T-helper 17 cell (primary cell): ENCODE data around the gene EPHB2. TPM values are rescaled to one million over a fixed set of nuclear protein-coding genes. Genes with fewer than 3 reads are reported as not detected.

Experiments
- ATAC-seq: fragments of 150-1000 bp; cut with Tn5 transposase; 2 replicates; pipeline ENCODE4 v1.10.0; 2021; ENCODE audit warnings: mild to moderate bottlenecking, moderate library complexity
- DNase-seq, 3 donors: peaks; one replicate each; pipeline versions ENCODE4 v3.0.0 to v3.0.0-alpha.2; 2020 to 2021
- H3K9me3 ChIP-seq: one replicate; pipeline ENCODE4 v1.7.0; 2013; ENCODE audit warnings: low read length, mild to moderate bottlenecking; ENCODE audit not compliant: control insufficient read depth, poor library complexity, severe bottlenecking
- H3K27ac Mint-ChIP-seq: one replicate; pipeline ENCODE4 v1.8.0; 2022; ENCODE audit warnings: mild to moderate bottlenecking, moderate library complexity, mixed read lengths
- H3K27me3 Mint-ChIP-seq: one replicate; pipeline ENCODE4 v1.8.0; 2022; ENCODE audit warnings: mixed read lengths
- H3K36me3 Mint-ChIP-seq: one replicate; pipeline ENCODE4 v1.8.0; 2022; ENCODE audit warnings: low read depth, mixed read lengths
- H3K4me1 Mint-ChIP-seq: one replicate; pipeline ENCODE4 v1.8.0; 2022; ENCODE audit warnings: mild to moderate bottlenecking, mixed read lengths
- H3K4me3 Mint-ChIP-seq: one replicate; pipeline ENCODE4 v1.8.0; 2022; ENCODE audit warnings: mild to moderate bottlenecking, moderate library complexity, mixed read lengths
- total RNA-seq, 4 donors: library from RNA in 2 of 4; stranded (reverse) in 2 of 4; gene quantifications; one replicate each; pipeline ENCODE4 v1.2.3 and lab custom pipeline; 2022 to 2026

EPHB2 gene
- total RNA-seq, 2 donors from 2014 or later: 0.15 TPM; not detected in 1

DNA sequence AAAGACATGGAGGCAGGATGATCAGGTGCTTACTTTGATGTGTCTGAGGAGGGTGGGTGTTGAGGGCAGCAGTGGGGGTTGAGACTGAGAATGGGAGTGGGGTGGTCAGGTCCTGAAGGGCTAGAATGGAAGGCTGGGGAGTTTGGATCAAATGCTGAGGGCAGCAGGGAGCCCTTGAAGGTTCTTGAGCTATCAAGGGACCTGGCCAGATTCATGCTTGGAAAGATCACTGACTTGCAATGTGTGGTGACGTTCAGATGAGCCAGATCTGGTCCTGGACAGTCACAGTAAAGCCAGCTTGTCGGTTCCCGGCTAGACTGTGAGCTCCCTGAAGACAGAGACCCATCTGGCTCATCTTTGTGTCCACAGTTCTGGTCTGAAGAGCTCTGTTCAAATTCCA lies 3.8 kb downstream of the EPHB2 start:
- Mint-ChIP-seq H3K36me3 (no peaks in the 10 kb centered on the region), H3K4me1 (peaks cover 12% of the 10 kb centered on the region), H3K27me3 (peaks cover 56% of the 10 kb centered on the region), H3K4me3 (no peak overlapping the region), H3K27ac (no peak overlapping the region)
- no peak for ATAC-seq
- no peak for DNase-seq
- H3K9me3 ChIP-seq: no peaks in the 10 kb centered on the region

DNA sequence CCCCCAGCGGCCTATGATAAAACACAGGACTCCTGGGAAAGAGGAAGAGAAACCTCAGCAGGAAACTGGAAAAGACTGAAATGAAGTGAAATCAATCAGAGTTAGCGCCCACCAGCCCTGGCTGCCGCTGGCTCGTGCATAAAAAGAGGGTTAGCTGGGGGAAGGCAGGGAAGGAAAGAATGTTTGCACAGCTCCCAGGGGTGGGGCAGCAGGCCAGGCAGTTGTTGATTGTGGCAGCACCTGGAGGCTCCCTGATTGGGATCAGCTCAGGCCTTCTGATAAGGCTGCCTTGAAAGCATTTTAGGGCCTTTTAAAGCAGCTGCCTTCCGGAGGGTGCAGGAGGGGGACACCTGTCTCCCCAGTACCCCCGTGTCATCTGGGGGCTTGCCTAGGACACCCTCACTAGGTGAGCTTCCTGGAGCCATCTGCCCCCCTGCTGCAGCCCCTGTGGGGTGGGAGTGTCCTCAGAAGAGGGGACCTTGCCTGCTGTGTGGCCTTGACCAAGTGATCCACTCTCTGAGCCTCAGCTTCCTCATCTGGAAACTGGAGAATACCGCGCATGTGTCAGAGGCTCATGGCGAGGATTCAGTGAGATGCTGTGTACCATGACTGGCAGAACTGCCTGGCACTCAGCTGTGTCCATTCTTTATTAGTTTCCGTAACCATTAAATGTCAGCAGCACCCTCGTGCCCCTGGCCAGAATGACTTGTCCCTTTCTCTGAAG lies 6.6 kb downstream of the EPHB2 start:
- H3K36me3 Mint-ChIP-seq: no peaks in the 10 kb centered on the region
- DNase-seq (no peak), ATAC-seq (no peak)
- H3K9me3 ChIP-seq: no peaks in the 10 kb centered on the region
- no peak overlapping the region for H3K27ac Mint-ChIP-seq
- peaks cover 54% of the 10 kb centered on the region for H3K27me3 Mint-ChIP-seq
- H3K4me1 Mint-ChIP-seq: peaks cover 2% of the 10 kb centered on the region
- no peak overlapping the region for H3K4me3 Mint-ChIP-seq

DNA sequence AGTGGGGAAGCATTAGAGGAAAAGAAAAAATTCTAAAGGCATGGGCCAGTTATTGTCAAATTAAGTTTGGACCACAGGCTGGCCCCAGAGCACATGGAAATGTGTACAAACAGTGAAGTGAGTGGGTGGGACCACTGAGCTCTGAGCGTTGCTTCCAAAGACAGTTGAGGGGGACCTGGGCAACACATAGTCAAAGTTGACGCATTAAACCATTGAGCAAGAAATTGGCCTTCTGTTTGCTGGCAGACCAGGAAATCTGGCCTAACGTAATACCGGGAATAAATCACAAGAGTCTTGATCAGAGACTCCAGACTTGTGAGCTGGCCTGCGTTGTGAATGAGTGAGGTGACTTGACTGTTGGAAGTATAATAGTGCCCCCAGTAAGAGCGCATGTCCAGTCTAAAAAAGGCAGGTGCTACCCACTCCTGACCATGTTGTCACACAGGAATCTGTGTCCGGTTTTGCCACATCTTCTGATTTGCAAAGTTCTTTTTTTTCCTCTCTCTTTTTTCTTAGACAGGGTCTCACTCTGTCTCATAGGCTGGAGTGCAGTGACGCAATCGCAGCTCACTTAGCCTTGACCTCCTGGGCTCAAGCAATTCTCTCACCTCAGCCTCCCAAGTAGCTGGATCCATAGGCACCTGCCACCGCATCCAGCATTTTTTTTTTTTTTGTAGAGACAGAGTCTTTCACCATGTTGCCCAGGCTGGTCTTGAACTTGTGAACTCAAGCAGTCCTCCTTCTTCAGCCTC lies 10.7 kb downstream of the EPHB2 start:
- no peak for DNase-seq
- ATAC-seq: no peak
- Mint-ChIP-seq H3K4me3 (no peak overlapping the region), H3K27me3 (peaks cover 44% of the 10 kb centered on the region), H3K4me1 (no peaks in the 10 kb centered on the region), H3K27ac (peak overlapping the region; percentile 69), H3K36me3 (peaks cover 3% of the 10 kb centered on the region)
- H3K9me3 ChIP-seq: no peaks in the 10 kb centered on the region

DNA sequence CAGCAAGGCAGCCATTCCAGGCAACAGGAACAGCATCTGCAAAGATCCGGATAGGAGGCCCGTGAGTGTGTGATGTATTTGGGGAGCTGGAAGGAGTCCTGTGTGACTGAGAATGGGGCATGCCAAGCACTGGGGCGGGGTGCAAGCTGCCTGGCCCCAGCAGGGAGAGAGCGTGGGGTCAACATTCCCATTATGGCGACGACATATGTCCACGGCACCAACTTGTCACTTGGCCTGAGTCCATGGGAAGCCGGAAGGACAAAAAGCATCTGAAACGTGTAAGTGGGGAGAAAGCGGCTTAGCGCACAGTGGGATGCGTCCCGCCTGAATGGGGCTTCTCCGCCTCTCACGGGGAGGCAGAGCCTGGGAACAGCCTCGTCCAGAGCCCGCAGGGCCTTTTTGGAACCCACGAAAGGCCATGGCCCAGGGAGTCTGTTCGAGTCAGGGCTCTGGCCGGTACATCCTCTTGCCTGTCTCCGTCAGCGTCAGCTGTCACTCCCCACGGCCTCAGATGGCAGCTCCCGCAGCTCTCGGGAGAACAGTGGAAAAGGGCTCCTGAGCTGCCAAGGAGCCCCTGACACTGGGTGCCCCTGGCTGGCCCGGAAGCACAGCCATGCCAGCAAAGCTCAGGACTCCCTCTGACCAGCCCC lies 12.4 kb downstream of the EPHB2 start:
- Mint-ChIP-seq H3K4me1 (no peaks in the 10 kb centered on the region), H3K36me3 (peaks cover 3% of the 10 kb centered on the region), H3K27me3 (peaks cover 44% of the 10 kb centered on the region), H3K27ac (no peak overlapping the region), H3K4me3 (no peak overlapping the region)
- DNase-seq: no peak
- ATAC-seq: no peak
- H3K9me3 ChIP-seq: no peaks in the 10 kb centered on the region

DNA sequence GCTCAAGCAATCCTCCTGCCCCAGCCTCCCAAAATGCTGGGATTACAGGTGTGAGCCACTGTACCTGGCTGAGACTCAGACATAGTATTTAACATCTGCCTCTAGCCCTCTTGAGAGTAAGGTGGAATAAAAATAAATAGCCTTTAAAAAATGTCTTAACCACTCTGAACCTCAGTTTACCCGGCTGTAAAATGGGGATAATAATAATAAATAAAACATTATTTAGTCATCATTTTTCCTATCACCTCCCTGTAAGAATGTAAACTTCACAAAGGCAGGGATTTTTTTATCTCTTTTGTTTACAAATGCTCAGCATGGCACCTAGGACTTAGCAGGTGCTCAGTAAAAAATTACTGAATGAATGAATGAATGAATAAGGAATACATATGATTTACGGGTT lies 17.2 kb downstream of the EPHB2 start:
- Mint-ChIP-seq H3K4me1 (no peaks in the 10 kb centered on the region), H3K27ac (no peak overlapping the region)
- no peak for ATAC-seq

DNA sequence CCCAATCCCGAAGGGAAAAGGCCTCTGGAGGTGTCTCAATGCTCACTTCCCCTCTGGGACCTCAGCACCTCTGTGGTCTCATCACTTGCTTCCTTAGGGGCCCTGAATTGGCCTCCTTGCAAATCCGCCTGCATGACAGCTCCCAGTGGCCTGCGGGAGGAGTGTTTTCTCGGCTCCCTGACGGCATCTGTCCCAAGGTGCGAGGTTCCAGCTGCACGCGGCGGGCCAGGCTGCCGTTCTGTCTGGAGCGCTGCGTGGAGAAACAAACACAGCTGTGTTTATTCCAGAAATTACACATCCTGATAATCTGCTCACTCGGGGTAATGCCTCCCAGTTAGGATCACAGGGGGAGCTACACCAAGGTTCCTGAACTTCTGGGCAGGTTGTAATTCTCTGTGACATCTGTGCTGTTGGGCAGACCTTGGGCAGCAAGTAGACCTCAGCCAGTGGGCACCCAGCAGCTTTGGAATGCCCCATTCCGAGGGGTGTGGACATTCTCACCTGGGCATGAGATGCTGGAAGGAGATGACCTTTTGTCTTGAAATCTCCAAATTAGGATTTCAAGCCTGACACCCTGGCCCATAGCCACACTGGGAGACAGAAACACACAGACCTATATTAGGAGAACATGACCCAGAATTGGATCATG lies 18.2 kb downstream of the EPHB2 start:
- H3K4me1 Mint-ChIP-seq: no peaks in the 10 kb centered on the region
- peaks cover 4% of the 10 kb centered on the region for H3K36me3 Mint-ChIP-seq
- no peak overlapping the region for H3K4me3 Mint-ChIP-seq
- H3K27ac Mint-ChIP-seq: no peak overlapping the region
- H3K9me3 ChIP-seq: no peaks in the 10 kb centered on the region
- ATAC-seq (no peak), DNase-seq (no peak)
- peaks cover 30% of the 10 kb centered on the region for H3K27me3 Mint-ChIP-seq

More for the DNA sequence above, 17.2 kb downstream of the EPHB2 start:
- Mint-ChIP-seq H3K36me3 (peaks cover 4% of the 10 kb centered on the region), H3K4me3 (no peak overlapping the region), H3K27me3 (peaks cover 33% of the 10 kb centered on the region)
- DNase-seq: no peak
- H3K9me3 ChIP-seq: no peaks in the 10 kb centered on the region

DNA sequence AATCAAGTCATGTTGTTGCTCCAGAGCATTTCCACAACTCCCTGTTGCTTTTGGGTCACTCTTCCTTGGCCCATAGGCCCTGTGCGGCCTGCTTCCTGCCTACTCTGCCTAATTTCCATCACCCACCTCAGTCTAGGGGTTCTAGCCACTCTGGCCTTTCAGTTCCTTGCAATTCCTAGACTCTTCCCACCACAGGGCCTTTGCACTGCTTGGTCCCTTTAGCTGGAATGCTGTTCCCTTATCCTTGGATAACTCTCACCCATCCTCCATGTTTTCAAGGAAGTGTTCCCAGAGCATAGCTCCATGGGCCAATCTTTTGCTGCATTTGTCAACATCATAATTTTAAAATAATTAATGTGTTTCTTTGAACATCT lies 18.7 kb downstream of the EPHB2 start:
- ATAC-seq (no peak), DNase-seq (no peak)
- no peaks in the 10 kb centered on the region for H3K9me3 ChIP-seq
- H3K36me3 Mint-ChIP-seq: peaks cover 4% of the 10 kb centered on the region
- no peak overlapping the region for H3K27ac Mint-ChIP-seq
- no peak overlapping the region for H3K4me3 Mint-ChIP-seq
- H3K4me1 Mint-ChIP-seq: no peaks in the 10 kb centered on the region
- peaks cover 24% of the 10 kb centered on the region for H3K27me3 Mint-ChIP-seq

DNA sequence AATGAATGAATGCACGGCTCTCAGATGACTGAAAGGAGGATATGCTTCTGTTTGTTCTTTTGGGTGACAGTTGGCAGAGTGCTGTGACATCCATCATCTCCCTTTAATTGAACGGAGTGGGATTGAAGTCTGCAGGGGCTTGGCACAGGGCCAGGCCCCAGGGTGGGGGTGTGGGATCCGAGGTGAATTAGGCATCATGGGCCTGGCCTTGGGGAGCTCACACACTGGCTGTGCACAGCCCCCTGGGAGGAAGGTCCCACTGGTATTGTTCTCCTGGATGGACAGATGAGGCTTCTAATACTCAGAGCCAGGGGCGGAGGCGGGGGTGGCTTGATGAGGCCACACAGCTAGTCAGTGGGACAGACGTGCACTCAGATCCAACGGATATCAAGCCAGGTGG lies 19.3 kb downstream of the EPHB2 start:
- Mint-ChIP-seq H3K4me3 (no peak overlapping the region), H3K36me3 (peaks cover 4% of the 10 kb centered on the region), H3K27me3 (peaks cover 19% of the 10 kb centered on the region), H3K4me1 (no peaks in the 10 kb centered on the region), H3K27ac (no peak overlapping the region)
- no peaks in the 10 kb centered on the region for H3K9me3 ChIP-seq
- DNase-seq (no peak), ATAC-seq (no peak)

DNA sequence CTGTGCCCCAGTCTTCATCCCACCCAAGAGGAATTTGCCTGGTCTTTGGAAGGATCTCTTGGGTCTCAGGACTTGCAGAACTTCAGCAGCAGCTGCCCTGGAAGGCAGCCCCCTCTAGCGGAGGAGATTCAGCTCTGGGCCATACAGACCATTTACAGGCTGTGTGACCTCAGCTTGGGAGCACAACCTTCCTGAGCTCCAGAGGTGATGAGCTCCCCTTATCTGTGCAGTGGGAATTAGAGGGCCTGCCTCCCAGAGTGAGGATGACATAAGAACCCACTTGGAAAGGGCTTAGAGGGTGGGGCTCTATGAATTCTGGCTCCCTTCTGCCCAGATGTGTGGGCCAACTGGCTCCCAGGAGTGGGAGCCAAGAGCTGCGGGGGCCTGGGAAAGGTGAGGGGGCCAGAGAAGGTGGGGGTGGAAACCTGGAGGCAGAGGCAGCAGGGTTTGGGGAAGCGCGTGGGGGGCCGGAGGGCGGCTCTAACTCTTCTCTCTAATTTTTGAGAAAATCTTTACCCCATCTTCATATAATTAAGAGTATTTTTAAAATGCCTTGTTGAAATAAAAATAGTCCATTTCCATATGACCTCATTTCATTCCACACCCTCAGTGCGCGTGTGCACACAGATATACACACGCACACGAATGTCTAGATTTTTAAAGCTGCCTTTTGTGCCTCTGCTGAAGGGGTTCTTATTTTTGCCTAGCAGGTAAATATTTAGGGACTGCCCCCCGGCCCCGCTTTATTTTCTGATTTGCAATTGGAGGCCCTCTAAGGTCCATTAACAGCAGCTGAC lies 21.5 kb downstream of the EPHB2 start:
- ATAC-seq: no peak
- Mint-ChIP-seq H3K27me3 (peaks cover 8% of the 10 kb centered on the region), H3K4me3 (no peak overlapping the region), H3K36me3 (peaks cover 2% of the 10 kb centered on the region), H3K27ac (no peak overlapping the region), H3K4me1 (no peaks in the 10 kb centered on the region)
- no peaks in the 10 kb centered on the region for H3K9me3 ChIP-seq
- no peak for DNase-seq

DNA sequence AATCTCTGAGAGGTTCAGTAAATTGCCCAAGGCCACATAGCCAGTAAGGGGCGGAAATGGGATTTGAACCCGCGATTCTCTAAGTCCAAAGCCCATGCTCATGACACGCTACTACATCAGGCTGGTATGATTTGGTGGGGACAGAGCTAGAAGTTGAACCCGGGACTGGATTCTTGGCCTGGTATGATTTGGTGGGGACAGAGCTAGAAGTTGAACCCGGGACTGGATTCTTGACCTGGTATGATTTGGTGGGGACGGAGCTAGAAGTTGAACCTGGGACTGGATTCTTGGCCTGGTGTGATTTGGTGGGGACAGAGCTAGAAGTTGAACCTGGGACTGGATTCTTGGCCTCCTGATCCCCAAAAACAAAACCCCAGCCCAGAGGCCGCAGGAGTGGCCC lies 23.0 kb downstream of the EPHB2 start:
- no peak overlapping the region for H3K4me3 Mint-ChIP-seq
- H3K36me3 Mint-ChIP-seq: peaks cover 2% of the 10 kb centered on the region
- H3K4me1 Mint-ChIP-seq: no peaks in the 10 kb centered on the region
- peaks cover 6% of the 10 kb centered on the region for H3K27me3 Mint-ChIP-seq
- H3K9me3 ChIP-seq: no peaks in the 10 kb centered on the region
- no peak overlapping the region for H3K27ac Mint-ChIP-seq
- no peak for ATAC-seq
- no peak for DNase-seq

DNA sequence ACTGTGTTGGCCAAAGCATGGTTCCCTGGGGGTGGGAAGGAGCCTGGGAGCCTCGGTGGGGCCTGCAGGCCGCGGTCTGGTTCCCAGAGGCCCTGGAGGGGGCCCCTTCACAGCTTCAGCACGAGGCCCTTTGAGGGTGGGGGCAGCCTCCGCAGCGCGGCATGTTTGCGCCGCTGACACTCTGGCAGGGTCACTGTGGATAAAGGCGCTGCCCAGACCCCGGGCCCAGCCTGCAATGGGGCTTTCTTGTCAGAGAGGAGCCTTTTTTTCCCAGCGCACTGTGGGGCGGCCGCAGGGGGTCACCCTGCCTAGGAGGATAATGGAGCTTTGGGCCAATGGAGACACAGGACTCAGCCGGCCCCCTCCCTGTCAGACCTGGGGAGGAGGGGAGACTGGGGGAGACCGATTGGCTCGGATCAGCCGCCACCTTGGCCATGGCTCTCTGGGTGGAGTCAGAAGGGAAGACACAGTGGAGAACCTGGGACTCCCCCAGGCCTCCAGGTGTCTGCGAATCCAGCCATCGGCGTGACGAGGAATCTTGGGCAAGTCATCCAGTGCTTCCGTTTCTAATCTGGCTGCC lies 26.0 kb downstream of the EPHB2 start:
- ATAC-seq (no peak), DNase-seq (no peak)
- Mint-ChIP-seq H3K36me3 (no peaks in the 10 kb centered on the region), H3K27ac (no peak overlapping the region), H3K4me1 (no peaks in the 10 kb centered on the region), H3K4me3 (no peak overlapping the region), H3K27me3 (peaks cover 24% of the 10 kb centered on the region)
- no peaks in the 10 kb centered on the region for H3K9me3 ChIP-seq

DNA sequence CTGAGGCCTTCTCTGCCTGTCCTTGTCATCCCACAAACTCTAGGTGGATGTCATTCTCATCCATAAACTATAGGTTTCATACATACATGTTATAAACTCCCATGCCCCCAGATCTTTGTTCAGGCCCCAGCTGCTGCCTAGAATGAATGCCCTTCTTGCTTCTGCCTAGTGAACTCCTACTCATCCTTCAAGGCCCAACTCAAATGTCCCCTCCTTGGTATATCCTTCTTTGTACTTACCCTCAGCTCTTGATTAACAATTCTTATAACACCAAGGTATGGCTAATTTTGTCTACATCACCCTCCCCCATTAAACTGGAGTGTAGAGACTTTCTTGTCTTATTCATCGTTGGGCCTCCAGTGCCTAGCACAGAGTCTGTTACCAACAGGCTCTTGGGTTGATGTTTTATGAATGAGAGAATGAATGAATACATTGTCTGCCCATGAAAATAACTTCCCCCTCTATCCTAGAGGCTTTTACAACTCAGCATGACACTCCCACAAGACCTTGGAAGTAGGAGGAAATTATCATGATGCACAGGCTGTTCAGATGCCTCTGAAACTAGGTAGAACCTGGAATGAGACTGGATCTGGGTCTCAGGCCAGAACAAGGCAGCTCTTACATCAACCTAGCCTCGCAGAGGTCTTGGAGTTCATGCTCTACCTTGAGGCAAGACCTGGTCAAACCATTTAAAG lies 26.9 kb downstream of the EPHB2 start:
- no peaks in the 10 kb centered on the region for H3K4me1 Mint-ChIP-seq

More for the DNA sequence above, 26.9 kb downstream of the EPHB2 start:
- Mint-ChIP-seq H3K4me3 (no peak overlapping the region), H3K36me3 (no peaks in the 10 kb centered on the region), H3K27ac (no peak overlapping the region), H3K27me3 (peaks cover 27% of the 10 kb centered on the region)
- ATAC-seq (no peak), DNase-seq (no peak)
- no peaks in the 10 kb centered on the region for H3K9me3 ChIP-seq
